ENCODE data around the gene PAX2. TPM values are rescaled to one million over a fixed set of nuclear protein-coding genes. Genes with fewer than 3 reads are reported as not detected.

The PAX2 gene
- total RNA-seq, 1 experiment from 2014 or later, result not detected

GRCh38 chr10:100808876-100809275 lies 63.5 kb downstream of the PAX2 start:
- intact Hi-C loops (cut with micrococcal nuclease; ENCODE audit: unreplicated experiment), result no loop called here
- TF ChIP-seq CTCF (conservative IDR thresholded peaks at IDR 0.05; ENCODE audit: low read depth, low read length), result no peak
- TF ChIP-seq EZH2 (IDR thresholded peaks at IDR 0.05; ENCODE audit: borderline replicate concordance, low read depth, low read length, poor library complexity, severe bottlenecking), result no peak
- BruUV-seq (replicated peaks), result no TSS peak
- no peak for DNase-seq (ENCODE audit: low spot score)
- ChIA-PET CTCF (no interaction called here), POLR2A (ENCODE audit: low non-redundant PET) (no interaction called here)
- no peaks in the 10 kb centered on the region for H3K9me3 ChIP-seq (ENCODE audit: low read depth, low read length, poor library complexity, severe bottlenecking)
- no peaks in the 10 kb centered on the region for H3K4me1 ChIP-seq (ENCODE audit: insufficient read depth, low read length, poor library complexity, severe bottlenecking)
- H3K4me3 ChIP-seq (ENCODE audit: low read depth, low read length, poor library complexity, severe bottlenecking), result no peak overlapping the region
- H3K36me3 ChIP-seq (ENCODE audit: insufficient read depth, low read length, poor library complexity, severe bottlenecking), result no peaks in the 10 kb centered on the region
- peaks cover 35% of the 10 kb centered on the region for H3K27me3 ChIP-seq (replicated peaks; ENCODE audit: insufficient read depth, low read depth, low read length, poor library complexity)
- no peak overlapping the region for H3K27ac ChIP-seq (ENCODE audit: low read depth, low read length, poor library complexity, severe bottlenecking)

DNA sequence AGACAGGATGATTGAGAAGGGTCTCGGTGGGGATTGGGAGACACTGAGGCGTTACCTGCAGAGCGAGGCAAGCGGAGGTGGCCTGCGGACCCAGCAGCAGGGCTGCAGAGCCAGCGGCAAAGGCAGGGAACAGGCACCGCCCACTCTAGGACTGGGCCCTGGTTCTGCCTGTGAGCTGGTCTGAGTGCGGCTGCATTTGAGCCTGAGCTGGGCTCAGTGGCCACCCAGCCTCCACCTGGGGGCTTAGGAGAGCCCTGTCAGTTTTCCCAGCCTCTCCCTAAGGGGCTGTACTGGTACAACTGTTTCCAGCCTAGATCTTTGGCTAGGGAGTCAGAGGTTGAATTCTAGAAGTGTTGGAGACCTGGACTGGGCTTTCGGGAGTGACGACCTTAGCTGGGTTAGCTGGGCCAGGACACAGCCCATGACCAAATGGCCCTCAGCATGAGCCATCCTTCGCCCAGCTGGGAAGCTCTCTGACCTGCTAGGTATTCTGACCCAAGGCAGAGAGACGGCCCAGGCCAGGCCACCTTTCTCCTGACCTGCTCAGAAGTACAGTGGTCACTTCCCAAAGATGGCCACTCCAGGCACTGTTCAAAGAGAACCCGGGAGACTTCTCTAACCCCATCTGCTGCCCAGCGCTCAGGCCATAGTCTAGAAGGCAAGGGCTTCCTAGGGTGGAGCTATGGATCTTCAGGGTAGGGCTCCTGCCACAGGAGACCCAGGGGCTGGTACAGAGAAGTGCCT lies 64.9 kb downstream of the PAX2 start:
- no TSS peak for BruUV-seq (replicated peaks)
- no peak for TF ChIP-seq CTCF (conservative IDR thresholded peaks at IDR 0.05; ENCODE audit: low read depth, low read length)
- H3K27me3 ChIP-seq (replicated peaks; ENCODE audit: insufficient read depth, low read depth, low read length, poor library complexity), result peaks cover 44% of the 10 kb centered on the region

GRCh38 chr10:100810835-100811116 lies 65.4 kb downstream of the PAX2 start:
- no peak for TF ChIP-seq CTCF (conservative IDR thresholded peaks at IDR 0.05; ENCODE audit: low read depth, low read length)
- TF ChIP-seq EZH2 (IDR thresholded peaks at IDR 0.05; ENCODE audit: borderline replicate concordance, low read depth, low read length, poor library complexity, severe bottlenecking), result no peak
- no peaks in the 10 kb centered on the region for H3K36me3 ChIP-seq (ENCODE audit: insufficient read depth, low read length, poor library complexity, severe bottlenecking)
- no peak for DNase-seq (ENCODE audit: low spot score)
- CTCF ChIA-PET, result no interaction called here
- H3K4me3 ChIP-seq (ENCODE audit: low read depth, low read length, poor library complexity, severe bottlenecking), result no peak overlapping the region
- no peaks in the 10 kb centered on the region for H3K9me3 ChIP-seq (ENCODE audit: low read depth, low read length, poor library complexity, severe bottlenecking)
- no peak overlapping the region for H3K27ac ChIP-seq (ENCODE audit: low read depth, low read length, poor library complexity, severe bottlenecking)
- BruUV-seq (replicated peaks), result no TSS peak
- intact Hi-C loops (cut with micrococcal nuclease; ENCODE audit: unreplicated experiment), result no loop called here
- H3K4me1 ChIP-seq (ENCODE audit: insufficient read depth, low read length, poor library complexity, severe bottlenecking), result no peaks in the 10 kb centered on the region
- POLR2A ChIA-PET (ENCODE audit: low non-redundant PET), result no interaction called here
- peaks cover 48% of the 10 kb centered on the region for H3K27me3 ChIP-seq (replicated peaks; ENCODE audit: insufficient read depth, low read depth, low read length, poor library complexity)

More for the DNA sequence above, 64.9 kb downstream of the PAX2 start:
- no peak overlapping the region for H3K4me3 ChIP-seq (ENCODE audit: low read depth, low read length, poor library complexity, severe bottlenecking)
- no peaks in the 10 kb centered on the region for H3K36me3 ChIP-seq (ENCODE audit: insufficient read depth, low read length, poor library complexity, severe bottlenecking)
- H3K4me1 ChIP-seq (ENCODE audit: insufficient read depth, low read length, poor library complexity, severe bottlenecking), result no peaks in the 10 kb centered on the region
- no peak overlapping the region for H3K27ac ChIP-seq (ENCODE audit: low read depth, low read length, poor library complexity, severe bottlenecking)
- H3K9me3 ChIP-seq (ENCODE audit: low read depth, low read length, poor library complexity, severe bottlenecking), result no peaks in the 10 kb centered on the region
- no peak for DNase-seq (ENCODE audit: low spot score)
- intact Hi-C loops (cut with micrococcal nuclease; ENCODE audit: unreplicated experiment), result no loop called here
- ChIA-PET POLR2A (ENCODE audit: low non-redundant PET) (interaction anchor here (0.6 kb wide), 1 partner anchor 254 kb away, joined by 3 read pairs; no protein-coding TSS in a partner anchor), CTCF (no interaction called here)
